ENCODE measurements around the gene DMD.

DMD gene

GRCh38 chrX:33014086-33014485 lies 197.3 kb downstream of the DMD start:
- FAIRE-seq (no peak), DNase-seq (ENCODE audit: insufficient read length) (no peak)
- TF ChIP-seq POLR2AphosphoS5 (IDR thresholded peaks at IDR 0.05; ENCODE audit: low read depth, low read length) (no peak), TAF1 (IDR thresholded peaks at IDR 0.05; ENCODE audit: borderline replicate concordance, low read depth, low read length) (no peak), POLR2A (IDR thresholded peaks at IDR 0.05; ENCODE audit: low read depth, low read length) (no peak)

GRCh38 chrX:33001107-33001506 lies 210.2 kb downstream of the DMD start:
- TF ChIP-seq POLR2AphosphoS5 (IDR thresholded peaks at IDR 0.05; ENCODE audit: low read depth, low read length): no peak
- TF ChIP-seq POLR2A (IDR thresholded peaks at IDR 0.05; ENCODE audit: low read depth, low read length): no peak
- no peak for TF ChIP-seq TAF1 (IDR thresholded peaks at IDR 0.05; ENCODE audit: borderline replicate concordance, low read depth, low read length)

GRCh38 chrX:32998776-32999175 lies 212.6 kb downstream of the DMD start:
- TF ChIP-seq POLR2A (IDR thresholded peaks at IDR 0.05; ENCODE audit: low read depth, low read length): no peak
- TF ChIP-seq POLR2AphosphoS5 (IDR thresholded peaks at IDR 0.05; ENCODE audit: low read depth, low read length): no peak
- no peak for TF ChIP-seq TAF1 (IDR thresholded peaks at IDR 0.05; ENCODE audit: borderline replicate concordance, low read depth, low read length)
- DNase-seq (ENCODE audit: insufficient read length) (no peak), FAIRE-seq (peak; percentile 17)

More at GRCh38 chrX:33001107-33001506, 210.2 kb downstream of the DMD start:
- DNase-seq (ENCODE audit: insufficient read length): no peak
- no peak for FAIRE-seq

GRCh38 chrX:32995427-32995826 lies 215.9 kb downstream of the DMD start:
- DNase-seq (ENCODE audit: insufficient read length) (no peak), FAIRE-seq (no peak)
- TF ChIP-seq POLR2A (IDR thresholded peaks at IDR 0.05; ENCODE audit: low read depth, low read length) (no peak), TAF1 (IDR thresholded peaks at IDR 0.05; ENCODE audit: borderline replicate concordance, low read depth, low read length) (no peak), POLR2AphosphoS5 (IDR thresholded peaks at IDR 0.05; ENCODE audit: low read depth, low read length) (no peak)

- no peak for FAIRE-seq
- TF ChIP-seq POLR2AphosphoS5 (IDR thresholded peaks at IDR 0.05; ENCODE audit: low read depth, low read length) (no peak), POLR2A (IDR thresholded peaks at IDR 0.05; ENCODE audit: low read depth, low read length) (no peak), TAF1 (IDR thresholded peaks at IDR 0.05; ENCODE audit: borderline replicate concordance, low read depth, low read length) (no peak)
- DNase-seq (ENCODE audit: insufficient read length): no peak
Observed at GRCh38 chrX:32987142-32987541, 224.2 kb downstream of the DMD start.

GRCh38 chrX:32985544-32985943 lies 225.8 kb downstream of the DMD start:
- DNase-seq (ENCODE audit: insufficient read length): no peak
- no peak for TF ChIP-seq TAF1 (IDR thresholded peaks at IDR 0.05; ENCODE audit: borderline replicate concordance, low read depth, low read length)
- TF ChIP-seq POLR2AphosphoS5 (IDR thresholded peaks at IDR 0.05; ENCODE audit: low read depth, low read length): no peak
- TF ChIP-seq POLR2A (IDR thresholded peaks at IDR 0.05; ENCODE audit: low read depth, low read length): no peak
- no peak for FAIRE-seq

GRCh38 chrX:32966821-32967355 lies 244.5 kb downstream of the DMD start:
- no peak for TF ChIP-seq POLR2A (IDR thresholded peaks at IDR 0.05; ENCODE audit: low read depth, low read length)
- no peak for TF ChIP-seq TAF1 (IDR thresholded peaks at IDR 0.05; ENCODE audit: borderline replicate concordance, low read depth, low read length)
- TF ChIP-seq POLR2AphosphoS5 (IDR thresholded peaks at IDR 0.05; ENCODE audit: low read depth, low read length): no peak
- no peak for FAIRE-seq

GRCh38 chrX:32954125-32954524 lies 257.2 kb downstream of the DMD start:
- FAIRE-seq (no peak), DNase-seq (ENCODE audit: insufficient read length) (no peak)
- TF ChIP-seq POLR2AphosphoS5 (IDR thresholded peaks at IDR 0.05; ENCODE audit: low read depth, low read length) (no peak), POLR2A (IDR thresholded peaks at IDR 0.05; ENCODE audit: low read depth, low read length) (no peak), TAF1 (IDR thresholded peaks at IDR 0.05; ENCODE audit: borderline replicate concordance, low read depth, low read length) (no peak)

More at GRCh38 chrX:32966821-32967355, 244.5 kb downstream of the DMD start:
- DNase-seq (ENCODE audit: insufficient read length): no peak

GRCh38 chrX:32948130-32948529 lies 263.2 kb downstream of the DMD start:
- FAIRE-seq (no peak), DNase-seq (ENCODE audit: insufficient read length) (no peak)
- TF ChIP-seq POLR2AphosphoS5 (IDR thresholded peaks at IDR 0.05; ENCODE audit: low read depth, low read length): no peak
- no peak for TF ChIP-seq POLR2A (IDR thresholded peaks at IDR 0.05; ENCODE audit: low read depth, low read length)
- no peak for TF ChIP-seq TAF1 (IDR thresholded peaks at IDR 0.05; ENCODE audit: borderline replicate concordance, low read depth, low read length)

- no peak for FAIRE-seq
- TF ChIP-seq POLR2AphosphoS5 (IDR thresholded peaks at IDR 0.05; ENCODE audit: low read depth, low read length) (no peak), TAF1 (IDR thresholded peaks at IDR 0.05; ENCODE audit: borderline replicate concordance, low read depth, low read length) (no peak), POLR2A (IDR thresholded peaks at IDR 0.05; ENCODE audit: low read depth, low read length) (no peak)
- no peak for DNase-seq (ENCODE audit: insufficient read length)
Observed at GRCh38 chrX:32937043-32937442, 274.3 kb downstream of the DMD start.

- DNase-seq (ENCODE audit: insufficient read length): no peak
- no peak for TF ChIP-seq TAF1 (IDR thresholded peaks at IDR 0.05; ENCODE audit: borderline replicate concordance, low read depth, low read length)
- TF ChIP-seq POLR2A (IDR thresholded peaks at IDR 0.05; ENCODE audit: low read depth, low read length): no peak
- no peak for TF ChIP-seq POLR2AphosphoS5 (IDR thresholded peaks at IDR 0.05; ENCODE audit: low read depth, low read length)
- no peak for FAIRE-seq
Observed at GRCh38 chrX:32933548-32933947, 277.8 kb downstream of the DMD start.

GRCh38 chrX:32929040-32929439 lies 282.3 kb downstream of the DMD start:
- FAIRE-seq: no peak
- DNase-seq (ENCODE audit: insufficient read length): no peak
- TF ChIP-seq TAF1 (IDR thresholded peaks at IDR 0.05; ENCODE audit: borderline replicate concordance, low read depth, low read length) (no peak), POLR2A (IDR thresholded peaks at IDR 0.05; ENCODE audit: low read depth, low read length) (no peak), POLR2AphosphoS5 (IDR thresholded peaks at IDR 0.05; ENCODE audit: low read depth, low read length) (no peak)
